GM21528 (cell line): ENCODE data around the gene MARK3.
A peak's percentile ranks its signal among the peaks of the same experiment; 100 is the strongest.

Experiments used
- ATAC-seq: cut with Tn5 transposase; IDR thresholded peaks from one replicate; pipeline ENCODE4 v1.9.1; 2021; ENCODE audit warnings: mild to moderate bottlenecking, moderate library complexity; ENCODE audit not compliant: unreplicated experiment, low FRiP score

The MARK3 gene

DNA sequence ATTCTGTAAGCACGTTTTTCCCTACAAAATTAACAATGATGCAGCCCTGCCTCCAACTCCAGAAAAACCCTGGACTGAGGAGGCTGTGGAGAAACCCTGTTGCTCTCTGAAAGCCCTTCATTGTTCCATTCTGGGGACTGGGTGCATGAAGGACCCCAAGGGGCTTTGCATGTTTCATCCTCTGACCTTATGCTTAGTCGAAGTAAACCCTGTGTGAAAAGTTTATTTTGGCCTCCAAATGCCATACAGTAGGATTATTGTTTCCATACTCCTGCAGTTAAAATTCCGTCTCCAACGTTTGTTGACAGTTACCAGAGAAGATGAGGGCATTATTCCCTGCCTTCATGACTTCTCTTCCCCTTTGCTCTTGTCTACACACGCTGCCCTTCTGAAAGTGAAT lies 91.4 kb downstream of the MARK3 start:
- no peak for ATAC-seq

DNA sequence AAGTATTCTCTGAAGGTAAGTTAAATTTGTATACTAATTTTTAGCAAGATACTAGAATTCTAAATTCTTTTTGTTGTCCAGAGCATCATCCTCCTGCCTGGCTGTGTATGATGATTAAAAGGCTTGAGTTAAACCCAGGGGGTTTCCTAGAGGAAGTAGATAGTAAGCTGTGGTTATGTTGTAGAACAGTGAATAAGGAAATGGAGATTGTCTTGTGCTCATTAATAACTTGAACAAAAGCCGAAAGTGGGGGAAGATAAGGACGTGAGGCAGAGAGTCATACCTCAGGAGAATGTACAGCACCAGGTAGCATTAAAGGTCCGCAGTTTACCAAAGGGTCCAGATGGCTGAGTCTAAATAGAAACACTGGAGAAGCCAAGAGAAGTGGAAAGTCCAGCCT lies 95.4 kb downstream of the MARK3 start:
- peak; percentile 80 for ATAC-seq

- ATAC-seq: no peak
Measured at GRCh38 chr14:103483600-103483999, 98.4 kb downstream of the MARK3 start.

- ATAC-seq: no peak
Measured at GRCh38 chr14:103485504-103485903, 100.3 kb downstream of the MARK3 start.

- ATAC-seq: no peak
Measured at GRCh38 chr14:103488071-103488470, 102.9 kb downstream of the MARK3 start.

GRCh38 chr14:103488960-103489359 lies 103.7 kb downstream of the MARK3 start:
- ATAC-seq: no peak

DNA sequence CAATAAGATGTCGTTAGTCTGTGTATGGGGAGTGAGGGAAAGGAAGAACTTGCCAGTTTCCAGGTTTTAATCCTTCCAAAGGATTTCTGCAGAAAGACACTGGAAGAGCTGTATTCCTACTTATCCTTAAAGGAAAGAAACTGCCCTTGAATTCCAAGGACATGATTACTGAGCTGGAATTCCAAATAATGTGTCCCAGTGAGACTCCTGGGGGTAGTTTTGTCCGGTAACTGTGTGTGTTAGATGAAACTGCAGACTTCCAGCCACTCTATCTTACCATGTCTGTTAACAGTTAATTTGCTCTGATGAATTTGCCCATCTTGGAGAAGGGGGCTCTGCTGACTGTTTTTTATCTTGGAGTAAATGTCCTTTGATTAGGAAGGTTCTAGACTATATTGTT lies 104.4 kb downstream of the MARK3 start:
- ATAC-seq: no peak

DNA sequence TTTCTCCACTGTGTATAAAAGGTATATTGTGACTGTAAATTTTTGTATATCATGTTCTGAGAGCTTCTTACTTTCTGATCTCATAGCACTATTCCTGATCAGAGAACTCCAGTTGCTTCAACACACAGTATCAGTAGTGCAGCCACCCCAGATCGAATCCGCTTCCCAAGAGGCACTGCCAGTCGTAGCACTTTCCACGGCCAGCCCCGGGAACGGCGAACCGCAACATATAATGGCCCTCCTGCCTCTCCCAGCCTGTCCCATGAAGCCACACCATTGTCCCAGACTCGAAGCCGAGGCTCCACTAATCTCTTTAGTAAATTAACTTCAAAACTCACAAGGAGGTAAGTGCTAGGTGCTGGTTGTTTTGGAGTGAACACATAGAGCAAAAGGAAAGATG lies 106.5 kb downstream of the MARK3 start:
- no peak for ATAC-seq

GRCh38 chr14:103492156-103492925 lies 107.1 kb downstream of the MARK3 start:
- no peak for ATAC-seq

- no peak for ATAC-seq
Measured at GRCh38 chr14:103495854-103496253, 110.6 kb downstream of the MARK3 start.

DNA sequence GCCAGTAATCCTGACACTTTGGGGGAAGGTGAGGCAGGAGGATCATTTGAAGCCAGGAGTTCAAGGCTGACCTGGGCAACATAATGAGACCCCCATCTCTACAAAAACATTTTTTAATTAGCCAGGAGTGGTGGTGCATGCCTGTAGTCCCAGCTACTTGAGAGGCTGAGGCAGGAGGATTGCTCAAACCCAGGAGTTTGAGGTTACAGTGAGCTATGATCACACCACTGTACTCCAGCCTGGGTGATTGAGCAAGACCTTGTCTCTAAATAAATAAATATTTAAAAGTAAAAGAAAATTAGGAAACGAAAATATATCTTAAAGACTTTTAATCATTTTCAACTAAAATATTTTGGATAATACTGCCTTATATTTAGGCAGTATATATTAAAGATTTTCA lies 111.6 kb downstream of the MARK3 start:
- no peak for ATAC-seq

DNA sequence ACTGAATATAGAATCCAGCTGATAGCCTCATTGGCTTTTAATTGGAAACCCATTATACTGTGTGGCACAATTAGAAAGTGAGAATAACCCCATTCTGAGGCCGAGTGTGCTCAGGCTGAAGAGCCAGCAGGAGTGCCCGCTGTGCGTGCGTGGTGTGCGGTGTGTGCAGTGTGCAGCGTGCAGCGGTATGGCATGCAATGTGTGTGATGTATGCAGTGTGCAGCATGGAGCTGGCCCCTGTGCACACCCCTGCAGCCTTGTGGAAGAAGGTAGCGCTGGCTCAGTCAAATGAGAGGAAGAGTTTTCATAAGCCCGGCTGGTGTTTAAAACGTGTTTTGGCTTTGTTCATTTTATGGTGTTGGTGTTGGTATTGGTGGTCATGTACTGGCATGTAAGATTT lies 114.5 kb downstream of the MARK3 start:
- no peak for ATAC-seq

GRCh38 chr14:103500148-103500990 lies 115.2 kb downstream of the MARK3 start:
- ATAC-seq: no peak

DNA sequence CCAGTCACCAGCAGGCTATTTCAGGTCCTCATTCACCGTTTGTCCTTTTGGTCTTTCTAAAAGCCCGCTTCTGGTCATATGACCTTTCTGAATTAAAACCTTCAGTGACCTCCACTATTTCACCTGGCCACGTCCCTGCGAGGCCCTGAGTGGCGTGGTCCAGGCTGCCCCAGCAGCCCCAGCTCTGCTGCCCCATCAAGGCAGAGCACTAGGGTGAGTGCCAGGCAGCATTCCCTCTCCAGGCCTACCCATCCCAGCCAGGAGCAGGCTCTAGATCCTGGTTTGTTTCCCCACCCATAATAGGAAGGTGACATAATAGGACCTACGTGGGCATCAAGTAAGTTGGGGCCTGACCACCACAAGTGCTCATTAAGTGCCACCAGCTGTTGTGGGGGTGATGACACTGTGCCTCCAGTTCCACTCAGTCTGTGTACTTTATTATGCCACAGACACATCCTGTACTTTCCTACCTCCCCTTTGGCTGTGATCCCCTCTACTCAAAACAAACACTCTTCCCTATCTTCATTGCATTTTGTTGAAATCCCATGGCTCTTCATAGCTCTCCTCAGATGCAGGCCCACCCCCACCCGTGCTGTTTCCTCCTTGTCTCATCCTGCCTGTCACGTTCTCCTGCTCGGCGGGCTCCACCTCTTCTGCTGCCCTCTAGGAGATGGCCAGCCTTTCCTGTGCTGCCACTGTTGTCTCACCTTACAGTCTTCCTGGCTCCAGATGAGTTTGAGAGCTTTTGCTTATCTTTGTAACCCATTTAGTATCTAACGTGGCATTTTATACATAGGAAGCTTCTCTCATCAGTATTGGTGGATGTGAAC lies 116.0 kb downstream of the MARK3 start:
- ATAC-seq: no peak

DNA sequence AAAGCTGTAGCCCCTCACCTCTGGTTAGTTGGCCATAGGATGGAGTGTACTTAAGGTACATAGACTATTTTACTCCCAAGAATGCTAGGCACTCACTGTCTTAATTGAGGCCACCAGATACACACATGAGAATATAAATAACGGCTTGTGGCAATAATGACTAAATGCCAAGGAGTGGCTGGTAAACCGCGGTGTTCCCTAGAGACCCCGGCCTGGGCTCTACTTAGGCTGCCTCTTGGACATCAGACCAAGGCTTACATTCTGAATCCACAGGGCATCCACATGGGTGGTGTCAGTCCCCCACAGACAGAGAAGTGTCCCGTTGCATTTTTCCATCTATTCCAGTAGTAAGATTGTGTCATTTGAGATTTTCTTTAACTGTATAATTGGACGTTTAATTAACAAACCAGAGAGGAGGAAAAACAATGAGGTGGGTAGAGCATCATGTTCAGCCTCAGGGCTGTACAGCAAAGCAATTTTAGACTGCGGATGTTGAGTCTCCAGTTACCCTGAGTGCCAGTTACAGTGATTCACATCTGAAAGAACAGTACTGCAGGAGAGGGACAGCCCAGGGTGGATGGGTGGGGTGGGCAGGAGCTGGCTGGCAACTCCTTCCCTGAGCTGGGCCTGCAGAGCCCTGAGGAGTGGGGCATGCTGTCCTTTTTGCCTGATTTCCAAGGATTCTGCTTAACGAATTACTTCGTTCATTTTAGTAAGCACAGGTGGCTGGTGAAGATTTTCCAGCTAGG lies 116.9 kb downstream of the MARK3 start:
- ATAC-seq: no peak

GRCh38 chr14:103502877-103503276 lies 117.7 kb downstream of the MARK3 start:
- ATAC-seq: no peak

GRCh38 chr14:103503296-103503695 lies 118.1 kb downstream of the MARK3 start:
- ATAC-seq: no peak

DNA sequence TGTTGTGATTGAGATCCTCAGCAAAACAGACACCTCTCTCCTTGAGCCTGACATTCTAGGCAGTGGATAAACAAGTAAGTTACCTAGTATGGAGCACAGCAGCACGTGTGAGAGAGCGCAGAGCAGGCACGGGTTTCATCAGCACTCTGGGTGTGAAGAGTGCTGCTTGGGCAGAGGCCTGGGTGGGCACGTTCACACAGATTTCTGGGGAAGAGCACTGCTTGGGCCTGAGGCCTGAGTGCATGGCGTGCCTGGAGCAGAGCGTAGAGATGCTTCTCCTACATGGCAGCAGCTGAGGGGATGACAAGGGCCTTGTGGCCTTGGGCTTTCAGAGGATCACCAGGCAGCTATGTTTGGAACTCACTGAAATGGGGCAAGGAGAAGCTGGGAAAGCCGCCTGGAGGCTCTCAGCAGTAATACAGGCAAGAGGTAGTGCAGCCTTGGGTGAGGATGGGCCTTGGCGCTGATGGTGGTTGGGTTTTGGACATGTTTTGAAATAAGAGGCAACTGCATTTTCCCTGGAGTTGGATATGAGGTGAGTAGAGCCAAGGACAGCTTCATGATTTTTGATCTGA lies 119.9 kb downstream of the MARK3 start:
- ATAC-seq: no peak

DNA sequence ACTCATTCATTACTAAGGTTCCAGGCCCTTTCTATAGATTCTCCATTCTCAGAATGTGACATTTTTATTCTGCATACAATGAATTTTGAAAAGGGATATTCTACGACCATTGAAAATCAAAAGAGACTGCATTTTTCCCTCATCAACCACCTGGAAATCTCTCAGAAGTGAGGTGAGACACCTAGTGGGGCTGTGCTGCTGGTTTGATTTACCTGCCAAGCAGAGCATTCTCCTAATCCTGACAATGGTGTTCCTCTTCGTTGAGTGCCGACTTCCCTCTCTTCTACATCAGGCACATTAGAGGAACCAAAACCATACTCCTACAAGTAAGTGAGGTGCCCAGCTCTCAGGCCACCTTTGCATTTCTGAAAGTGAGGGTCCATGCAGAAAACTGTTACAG lies 122.5 kb downstream of the MARK3 start:
- no peak for ATAC-seq
